Neural crest cell (in vitro differentiated cells): ENCODE results near the gene REXO5. TPM values are rescaled to one million over a fixed set of nuclear protein-coding genes. Genes with fewer than 3 reads are reported as not detected.
A peak's percentile ranks its signal among the peaks of the same experiment; 100 is the strongest.
"Not testable (repeated sequence)": the region's sequence is repeated elsewhere in the genome, so short reads cannot be mapped to it uniquely, and the experiment has no call there.

Experiments
- DNase-seq: peaks from one replicate; pipeline ENCODE4 v3.0.0; 2021; ENCODE audit warnings: low read depth, mixed read lengths, low spot score
- H3K27ac Mint-ChIP-seq: one replicate; pipeline ENCODE4 v1.8.0; 2021; ENCODE audit warnings: mild to moderate bottlenecking, mixed read lengths; ENCODE audit not compliant: unreplicated experiment
- H3K27me3 Mint-ChIP-seq: 2 replicates; pipeline ENCODE4 v1.8.0; 2021; ENCODE audit warnings: low read depth, mild to moderate bottlenecking, mixed read lengths
- H3K36me3 Mint-ChIP-seq: 2 replicates; pipeline ENCODE4 v1.8.0; 2021; ENCODE audit warnings: low read depth, mild to moderate bottlenecking, mixed read lengths
- H3K4me1 Mint-ChIP-seq: 2 replicates; pipeline ENCODE4 v1.8.0; 2021; ENCODE audit warnings: mixed read lengths
- H3K4me3 Mint-ChIP-seq: one replicate; pipeline ENCODE4 v1.8.0; 2021; ENCODE audit warnings: mild to moderate bottlenecking, mixed read lengths
- H3K9me3 Mint-ChIP-seq: 2 replicates; pipeline ENCODE4 v1.8.0; 2021; ENCODE audit warnings: mixed read lengths
- total RNA-seq: library from RNA; stranded (reverse); gene quantifications from 2 replicates; pipeline ENCODE4 v1.2.1, GENCODE V29; 2021
- TF ChIP-seq, protein P1 (sequence below): fragments of 200-600 bp; sonication (generic); conservative IDR thresholded peaks from 2 replicates; pipeline ENCODE4 v1.5.0; 2021; ENCODE audit warnings: antibody characterized with exemption, mild to moderate bottlenecking

The REXO5 gene
- total RNA-seq, 1 donor from 2014 or later, result 10.1 TPM

DNA sequence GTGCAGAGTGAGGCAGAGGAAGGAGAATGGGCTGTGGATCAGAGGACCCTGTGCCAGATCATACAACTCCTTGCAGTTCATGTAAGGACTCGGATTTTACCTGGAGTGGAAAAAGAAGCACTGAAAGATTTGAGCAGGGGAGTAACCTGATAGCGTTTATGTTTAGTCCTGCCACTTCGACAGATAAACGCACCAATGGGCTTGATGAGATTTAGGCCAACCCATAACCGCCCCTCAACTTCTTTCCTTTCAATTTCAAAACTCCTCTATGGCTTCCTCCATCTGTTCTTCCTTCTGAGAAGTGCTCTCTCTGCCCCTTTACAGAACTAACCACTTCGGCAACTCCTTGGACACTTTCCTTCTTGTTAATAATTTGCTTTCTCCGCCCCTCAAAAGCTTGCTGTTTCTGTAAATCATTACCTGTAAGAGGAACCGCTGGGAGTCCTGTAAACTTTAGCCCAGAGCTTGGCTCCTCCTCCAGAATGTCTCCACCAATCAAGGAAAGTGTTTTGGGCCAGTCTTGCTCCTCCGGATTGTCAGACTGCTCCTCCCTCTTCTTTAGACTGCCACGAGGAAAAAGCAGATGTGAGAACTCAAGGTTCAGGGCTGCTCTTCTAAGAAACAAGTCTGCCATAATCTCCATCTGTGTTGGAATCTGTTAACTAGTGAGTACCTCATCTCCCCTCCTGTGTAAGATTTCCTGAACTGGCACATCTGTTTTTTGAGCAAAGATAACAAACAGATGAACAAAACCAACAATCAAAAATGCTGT lies 42.7 kb upstream of the REXO5 start, which contains the start of gene ACSM3:
Gene ACSM3 (plus strand): TSS at position 554 of the 772 bp plus-strand sequence. CDS start 6,021 bp downstream, outside the sequence.
- DNase-seq, result no peak
- Mint-ChIP-seq H3K36me3 (no peaks in the 10 kb centered on the region), H3K4me1 (peaks cover 6% of the 10 kb centered on the region), H3K27me3 (peaks cover 14% of the 10 kb centered on the region), H3K9me3 (peaks cover 5% of the 10 kb centered on the region), H3K4me3 (peak within 1 kb of the TSS; percentile 68), H3K27ac (peak within 1 kb of the TSS; percentile 8)
- TF ChIP-seq, protein P1, sequence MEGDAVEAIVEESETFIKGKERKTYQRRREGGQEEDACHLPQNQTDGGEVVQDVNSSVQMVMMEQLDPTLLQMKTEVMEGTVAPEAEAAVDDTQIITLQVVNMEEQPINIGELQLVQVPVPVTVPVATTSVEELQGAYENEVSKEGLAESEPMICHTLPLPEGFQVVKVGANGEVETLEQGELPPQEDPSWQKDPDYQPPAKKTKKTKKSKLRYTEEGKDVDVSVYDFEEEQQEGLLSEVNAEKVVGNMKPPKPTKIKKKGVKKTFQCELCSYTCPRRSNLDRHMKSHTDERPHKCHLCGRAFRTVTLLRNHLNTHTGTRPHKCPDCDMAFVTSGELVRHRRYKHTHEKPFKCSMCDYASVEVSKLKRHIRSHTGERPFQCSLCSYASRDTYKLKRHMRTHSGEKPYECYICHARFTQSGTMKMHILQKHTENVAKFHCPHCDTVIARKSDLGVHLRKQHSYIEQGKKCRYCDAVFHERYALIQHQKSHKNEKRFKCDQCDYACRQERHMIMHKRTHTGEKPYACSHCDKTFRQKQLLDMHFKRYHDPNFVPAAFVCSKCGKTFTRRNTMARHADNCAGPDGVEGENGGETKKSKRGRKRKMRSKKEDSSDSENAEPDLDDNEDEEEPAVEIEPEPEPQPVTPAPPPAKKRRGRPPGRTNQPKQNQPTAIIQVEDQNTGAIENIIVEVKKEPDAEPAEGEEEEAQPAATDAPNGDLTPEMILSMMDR, result no peak

DNA sequence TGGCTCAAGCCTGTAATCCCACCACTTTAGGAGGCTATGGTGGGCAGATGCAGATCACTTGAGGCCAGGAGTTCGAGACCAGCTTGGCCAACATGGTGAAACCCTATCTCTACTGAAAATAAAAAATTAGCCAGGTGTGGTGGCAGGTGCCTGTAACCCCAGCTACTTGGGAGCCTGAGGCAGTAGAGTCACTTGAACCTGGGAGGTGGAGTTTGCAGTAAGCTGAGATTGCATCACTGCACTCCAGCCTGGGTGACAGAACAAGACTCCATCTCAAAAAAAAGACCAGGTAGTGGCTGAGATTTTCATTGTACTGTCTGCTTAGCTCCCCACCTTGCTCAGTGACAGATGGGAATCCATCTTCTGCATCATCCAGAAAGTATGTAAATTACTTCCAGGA lies 41.9 kb upstream of the REXO5 start:
- peaks cover 14% of the 10 kb centered on the region for H3K27me3 Mint-ChIP-seq
- not testable (repeated sequence) for H3K27ac Mint-ChIP-seq, H3K4me1 Mint-ChIP-seq, H3K9me3 Mint-ChIP-seq, H3K36me3 Mint-ChIP-seq, H3K4me3 Mint-ChIP-seq, DNase-seq

DNA sequence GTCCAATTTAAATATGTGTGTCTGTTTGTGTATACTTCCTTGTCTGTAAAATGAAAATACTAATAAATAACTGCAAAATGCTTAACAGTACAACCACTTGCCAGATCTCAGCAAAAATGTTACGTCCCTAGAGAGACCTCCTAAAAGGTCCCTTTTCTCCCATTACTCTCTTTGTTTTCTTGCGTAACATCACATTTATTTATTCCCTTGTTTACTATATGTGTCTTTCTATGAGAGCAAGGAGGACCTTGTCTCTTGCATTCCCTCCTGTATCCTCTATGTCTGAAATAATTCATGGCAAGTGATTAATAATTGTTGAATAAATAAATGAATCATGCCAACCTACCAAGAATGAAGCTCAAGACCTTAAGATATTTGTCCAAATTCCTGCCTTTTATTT lies 40.6 kb upstream of the REXO5 start:
- TF ChIP-seq, protein P1, result no peak

DNA sequence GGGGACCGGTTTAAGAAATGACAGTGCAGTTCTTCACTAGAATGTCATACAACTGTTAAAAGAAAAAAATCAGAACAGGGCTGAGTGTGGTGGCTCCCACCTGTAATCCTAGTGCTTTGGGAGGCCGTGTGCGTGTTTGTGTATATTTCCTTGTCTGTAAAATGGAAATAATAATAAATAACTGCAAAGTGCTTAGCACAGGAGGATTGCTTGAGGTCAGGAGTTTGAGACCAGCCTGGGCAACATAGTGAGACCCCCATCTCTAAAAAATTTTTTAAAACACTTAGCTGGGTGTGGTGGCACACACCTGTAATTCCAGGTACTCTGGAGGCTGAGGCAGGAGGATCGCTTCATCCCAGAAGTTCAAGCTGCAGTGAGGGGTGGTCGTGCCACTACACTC lies 40.0 kb upstream of the REXO5 start:
- TF ChIP-seq, protein P1, result no peak
- H3K4me3 Mint-ChIP-seq, result no peak overlapping the region
- peaks cover 4% of the 10 kb centered on the region for H3K9me3 Mint-ChIP-seq
- H3K27ac Mint-ChIP-seq, result no peak overlapping the region
- H3K36me3 Mint-ChIP-seq, result no peaks in the 10 kb centered on the region
- H3K27me3 Mint-ChIP-seq, result peaks cover 13% of the 10 kb centered on the region
- no peak for DNase-seq
- H3K4me1 Mint-ChIP-seq, result peaks cover 6% of the 10 kb centered on the region

More for the DNA sequence above, 40.6 kb upstream of the REXO5 start:
- H3K27me3 Mint-ChIP-seq, result peaks cover 14% of the 10 kb centered on the region
- no peak for DNase-seq
- peaks cover 6% of the 10 kb centered on the region for H3K4me1 Mint-ChIP-seq
- H3K36me3 Mint-ChIP-seq, result no peaks in the 10 kb centered on the region
- H3K9me3 Mint-ChIP-seq, result peaks cover 5% of the 10 kb centered on the region
- H3K4me3 Mint-ChIP-seq, result no peak overlapping the region
- no peak overlapping the region for H3K27ac Mint-ChIP-seq

DNA sequence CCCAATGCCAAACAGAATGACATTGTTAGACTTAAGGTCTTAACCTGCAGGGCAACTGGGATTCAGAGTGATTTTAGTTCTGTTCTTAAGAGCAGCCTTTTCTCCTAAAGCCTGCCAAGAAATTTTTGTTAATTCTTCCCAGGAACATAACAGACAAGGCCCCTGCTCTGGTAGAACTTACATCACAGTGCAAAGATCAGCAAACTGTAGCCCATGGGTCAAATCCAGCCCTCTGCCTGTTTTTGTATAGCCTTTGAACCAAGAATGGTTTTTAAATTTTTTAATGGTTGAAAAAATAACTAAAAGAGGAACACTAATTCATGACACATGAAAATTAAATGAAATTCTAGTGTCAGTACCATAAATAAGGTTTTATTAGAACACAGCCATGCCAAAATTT lies 38.8 kb upstream of the REXO5 start:
- Mint-ChIP-seq H3K27me3 (peaks cover 4% of the 10 kb centered on the region), H3K27ac (no peak overlapping the region), H3K4me3 (no peak overlapping the region), H3K36me3 (no peaks in the 10 kb centered on the region), H3K4me1 (peaks cover 6% of the 10 kb centered on the region), H3K9me3 (peaks cover 2% of the 10 kb centered on the region)
- TF ChIP-seq, protein P1, result no peak
- no peak for DNase-seq

DNA sequence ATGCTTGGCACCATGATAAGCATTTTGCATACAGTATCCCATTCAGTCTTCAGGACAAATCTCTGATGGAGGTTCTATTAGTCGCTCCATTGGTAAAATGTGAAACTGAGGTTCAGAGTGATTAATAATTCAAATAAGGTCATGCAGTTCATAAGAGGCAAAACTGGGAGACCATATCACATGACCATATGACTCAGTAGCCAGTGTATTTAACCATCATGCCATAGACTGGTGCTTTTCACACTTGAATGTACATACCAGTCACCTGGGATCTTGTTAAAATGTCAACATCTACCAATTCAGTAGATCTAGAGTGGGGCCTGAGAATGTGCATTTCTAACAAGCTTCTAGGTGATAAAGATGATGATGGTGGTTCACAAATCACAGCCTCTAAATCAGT lies 38.2 kb upstream of the REXO5 start:
- Mint-ChIP-seq H3K4me1 (peaks cover 6% of the 10 kb centered on the region), H3K27me3 (peaks cover 3% of the 10 kb centered on the region), H3K27ac (no peak overlapping the region), H3K9me3 (no peaks in the 10 kb centered on the region), H3K36me3 (no peaks in the 10 kb centered on the region), H3K4me3 (no peak overlapping the region)
- TF ChIP-seq, protein P1, result no peak
- DNase-seq, result no peak
